NB4 (cell line): ENCODE measurements around the gene GAPT.

Experiments used
- CTCF ChIP-seq: IDR thresholded peaks from one replicate; pipeline ENCODE4 v1.5.1; 2012; ENCODE audit warnings: low read depth, low read length
- MYC ChIP-seq: IDR thresholded peaks from 2 replicates; pipeline ENCODE4 v1.6.1; 2011; ENCODE audit warnings: low read depth, low read length
- POLR2A ChIP-seq: IDR thresholded peaks from 2 replicates; pipeline ENCODE4 v1.6.1; 2011; ENCODE audit warnings: mild to moderate bottlenecking; ENCODE audit not compliant: insufficient read length; ENCODE audit errors: extremely low read depth

- TF ChIP-seq CTCF (no peak), POLR2A (no peak), MYC (no peak)
Observed at GRCh38 chr5:58486290-58486689, 4.9 kb upstream of the GAPT start.
